NCI-H2171 (cell line): ENCODE data around the gene DCAF12.
"Not testable (repeated sequence)": the region's sequence is repeated elsewhere in the genome, so short reads cannot be mapped to it uniquely, and the experiment has no call there.

Experiments used
- DNase-seq: peaks from one replicate; lab custom pipeline; 2025; lab: John Stamatoyannopoulos, UW

DCAF12 gene

DNA sequence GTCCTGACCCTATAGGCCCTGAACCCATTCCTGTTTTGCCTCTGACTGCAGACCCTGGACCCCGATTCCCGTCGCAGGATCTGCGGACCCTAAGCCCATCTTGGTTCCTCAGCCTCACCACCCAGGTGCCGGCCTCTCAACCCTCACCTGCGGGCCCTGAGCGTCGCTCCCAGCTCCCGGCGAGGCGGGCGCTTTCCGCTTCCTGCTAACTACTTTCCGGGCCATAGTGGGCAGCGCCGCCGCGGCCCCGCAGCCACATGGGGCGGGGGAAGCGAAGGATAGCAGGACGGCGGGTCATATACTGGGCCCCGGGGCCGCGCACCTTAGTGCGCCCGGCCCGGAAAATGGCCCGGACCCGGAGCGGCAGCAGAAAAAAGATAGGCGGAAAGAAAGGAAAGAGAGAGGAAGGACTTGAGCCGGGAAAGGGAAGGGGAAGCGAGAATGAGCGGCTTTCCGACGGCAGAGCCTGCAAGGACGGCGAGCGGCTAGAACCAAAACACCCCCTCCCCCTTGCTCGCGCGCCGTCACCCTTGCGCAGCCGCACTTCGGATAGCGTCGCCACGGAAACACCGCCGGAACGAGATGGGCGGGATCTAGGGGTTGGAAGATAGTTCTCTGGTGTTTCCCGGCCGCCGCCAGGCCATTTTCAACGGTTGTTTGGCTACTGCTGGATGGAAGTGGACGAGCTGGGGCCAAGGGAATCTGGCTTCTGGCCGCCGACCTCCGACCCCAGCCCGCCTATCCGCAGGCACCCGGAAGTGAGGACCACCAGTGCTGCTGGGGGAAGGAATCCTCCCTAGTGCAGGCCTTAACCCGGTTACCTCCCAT lies at the start of gene DCAF12:
DCAF12 (minus strand) TSS at position 492 of the 828 bp plus-strand sequence; CDS start at position 225, 267 bp downstream.
- DNase-seq: peak; percentile 61

DNA sequence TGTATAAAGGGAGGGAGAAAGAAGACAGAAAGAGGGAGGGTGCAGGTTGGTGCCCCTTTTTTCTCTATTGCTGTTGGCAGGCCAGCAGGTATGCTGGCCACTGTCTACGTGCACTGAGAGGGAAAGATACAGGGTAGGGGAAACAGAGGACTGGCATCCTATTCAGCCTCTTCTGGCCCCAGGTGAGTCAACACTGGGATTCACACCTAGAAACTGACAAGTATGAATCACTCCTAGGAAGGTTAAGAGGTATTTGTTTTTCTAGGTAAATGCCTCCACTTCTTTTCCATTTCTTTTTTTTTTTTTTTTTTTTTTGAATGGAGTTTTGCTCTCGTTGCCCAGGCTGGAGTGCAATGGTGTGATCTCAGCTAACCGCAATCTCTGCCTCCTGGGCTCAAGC lies 49.6 kb upstream of the DCAF12 start:
- DNase-seq: no peak

DNA sequence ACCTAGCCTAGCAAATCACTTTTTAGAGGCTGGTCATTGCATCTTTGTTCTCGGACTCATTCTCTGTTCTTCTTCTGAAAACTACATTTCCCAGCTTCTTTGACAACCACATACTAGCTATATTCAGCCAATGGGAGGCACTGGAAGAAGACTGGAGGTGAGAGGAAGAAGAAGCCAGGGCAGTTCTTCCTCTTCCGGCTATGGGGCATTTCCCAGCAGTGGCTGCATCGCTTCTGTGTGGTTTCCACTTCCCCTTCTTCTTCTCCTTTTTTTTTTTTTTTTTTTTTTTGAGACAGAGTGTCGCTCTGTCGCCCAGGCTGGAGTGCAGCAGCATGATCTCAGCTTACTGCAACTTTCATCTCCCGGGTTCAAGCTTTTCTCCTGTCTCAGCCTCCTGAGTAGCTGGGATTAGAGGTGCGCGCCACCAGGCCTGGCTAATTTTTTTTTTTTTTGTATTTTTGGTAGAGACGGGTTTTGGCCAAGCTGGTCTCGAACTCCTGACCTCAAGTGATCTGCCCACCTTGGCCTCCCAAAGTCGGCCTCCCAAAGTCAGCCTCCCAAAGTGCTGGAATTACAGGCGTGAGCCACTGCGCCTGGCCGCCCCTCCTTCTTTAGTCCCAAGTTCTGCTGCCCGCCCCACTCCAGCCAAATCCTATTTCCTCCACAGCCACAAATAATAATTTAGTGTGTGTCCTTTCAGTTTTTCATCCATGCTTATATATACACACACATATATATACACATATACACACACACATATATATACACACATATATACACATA lies 45.4 kb upstream of the DCAF12 start:
- DNase-seq: no peak

DNA sequence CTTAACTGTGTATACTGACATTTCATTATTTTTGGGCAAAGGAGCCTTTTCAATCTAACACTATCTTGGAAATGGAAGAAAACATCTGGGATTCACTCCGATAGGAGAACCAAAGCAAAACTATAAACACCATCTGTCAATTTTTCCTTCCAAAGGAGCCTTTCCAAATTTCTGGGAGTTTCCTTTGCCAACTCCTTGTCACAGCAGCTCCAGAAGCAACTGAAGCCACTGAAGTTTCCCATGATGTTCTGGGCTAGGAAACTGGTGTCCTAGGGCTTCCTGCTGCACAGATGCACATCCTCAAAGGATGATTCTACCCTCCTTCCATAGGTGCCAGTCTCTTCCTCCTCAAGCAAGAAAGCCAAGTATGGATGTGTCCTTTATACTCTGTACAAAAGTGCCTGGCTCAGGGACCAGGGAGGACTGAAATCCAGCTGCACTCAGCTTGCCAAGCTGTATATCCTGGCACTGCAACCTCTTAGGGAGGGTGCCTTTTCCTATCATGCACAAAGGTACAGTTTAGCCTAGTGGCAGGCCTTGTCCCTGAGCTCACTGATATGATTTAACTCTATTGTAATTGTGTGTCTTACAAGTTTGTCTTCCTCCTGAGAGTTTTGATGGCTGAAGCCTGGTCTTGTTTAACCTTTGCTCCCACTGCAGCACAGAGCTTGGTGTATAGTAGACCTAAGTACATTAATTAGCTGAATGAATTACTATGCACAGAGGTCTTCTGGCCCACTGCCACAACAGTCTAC lies 43.9 kb upstream of the DCAF12 start:
- peak; percentile 15 for DNase-seq

DNA sequence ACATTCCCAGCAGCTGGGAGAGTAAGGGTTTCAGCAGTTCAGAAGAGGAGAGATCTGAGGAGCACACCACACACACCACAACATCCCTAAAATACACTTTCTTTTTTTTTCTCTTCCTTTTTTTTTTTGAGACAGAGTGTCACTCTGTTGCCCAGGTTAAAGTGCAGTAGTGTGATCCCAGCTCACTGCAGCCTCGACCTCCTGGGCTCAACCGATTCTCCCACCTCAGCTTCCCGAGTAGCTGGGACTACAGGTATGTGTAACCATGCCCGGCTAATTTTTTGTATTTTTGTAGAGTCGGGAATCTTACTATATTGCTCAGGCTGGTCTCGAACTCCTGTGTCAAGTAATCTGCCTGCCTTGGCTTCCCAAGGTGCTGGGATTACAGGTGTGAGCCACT lies 42.6 kb upstream of the DCAF12 start:
- DNase-seq: no peak

DNA sequence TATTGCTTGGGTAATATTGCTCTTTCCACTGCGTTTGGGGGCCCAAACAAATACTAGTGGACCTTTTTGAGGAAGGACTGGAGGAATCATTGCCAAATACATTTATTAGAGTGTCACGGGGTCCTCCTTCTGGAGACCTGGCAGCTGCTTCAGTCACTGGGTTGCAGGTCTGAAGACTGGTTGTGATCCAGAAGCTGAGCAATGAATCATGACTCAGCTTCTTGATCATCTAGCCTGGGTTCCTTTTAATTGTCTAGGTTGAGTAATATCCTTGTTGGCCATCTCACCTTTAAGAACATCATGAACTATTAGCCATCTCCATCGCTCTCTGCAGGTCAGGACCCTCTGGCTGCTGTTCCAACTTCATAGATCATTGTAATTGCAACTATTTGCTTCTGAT lies 36.9 kb upstream of the DCAF12 start:
- no peak for DNase-seq

DNA sequence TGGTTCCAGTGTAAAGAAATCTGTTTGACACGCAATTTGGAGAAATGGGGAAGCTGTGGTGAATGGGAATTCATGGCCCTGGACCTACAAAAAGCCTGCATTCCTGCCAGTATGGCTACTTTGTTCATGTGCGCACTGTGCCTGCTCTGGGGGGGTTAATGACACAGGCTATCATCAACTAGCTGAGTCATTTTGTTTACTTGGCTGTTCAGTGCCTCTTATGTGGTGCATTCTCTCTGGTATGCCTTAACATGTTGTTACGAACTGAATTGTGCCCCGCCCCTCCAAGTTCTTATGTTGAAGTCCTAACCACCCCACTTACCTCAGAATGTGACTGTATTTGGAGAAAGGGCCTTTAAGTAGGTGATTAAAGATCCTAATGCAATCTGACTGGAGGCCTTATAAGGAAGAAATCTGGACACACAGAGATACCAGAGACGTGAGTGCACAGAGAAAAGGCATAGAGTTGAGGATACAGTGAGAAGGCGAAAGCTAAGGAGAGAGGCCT lies 31.9 kb upstream of the DCAF12 start:
- no peak for DNase-seq

DNA sequence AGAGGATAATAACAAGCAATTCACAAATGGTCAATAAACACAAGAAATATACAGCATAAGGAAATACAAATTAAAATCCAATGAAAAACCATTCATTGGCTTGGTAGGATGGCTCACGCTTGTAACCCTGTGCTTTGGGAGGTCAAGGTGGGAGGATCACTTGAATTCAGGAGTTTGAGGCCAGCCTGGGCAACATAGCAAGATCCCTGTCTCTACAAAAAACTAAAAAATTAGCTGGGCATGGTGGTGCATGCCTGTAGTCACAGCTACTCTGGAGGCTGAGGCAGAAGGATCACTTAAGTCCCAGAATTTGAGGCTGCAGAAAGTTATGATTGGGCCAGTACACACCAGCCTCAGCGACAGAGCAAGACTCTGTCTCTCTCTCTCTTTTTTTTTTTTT lies 31.4 kb upstream of the DCAF12 start:
- DNase-seq: no peak

DNA sequence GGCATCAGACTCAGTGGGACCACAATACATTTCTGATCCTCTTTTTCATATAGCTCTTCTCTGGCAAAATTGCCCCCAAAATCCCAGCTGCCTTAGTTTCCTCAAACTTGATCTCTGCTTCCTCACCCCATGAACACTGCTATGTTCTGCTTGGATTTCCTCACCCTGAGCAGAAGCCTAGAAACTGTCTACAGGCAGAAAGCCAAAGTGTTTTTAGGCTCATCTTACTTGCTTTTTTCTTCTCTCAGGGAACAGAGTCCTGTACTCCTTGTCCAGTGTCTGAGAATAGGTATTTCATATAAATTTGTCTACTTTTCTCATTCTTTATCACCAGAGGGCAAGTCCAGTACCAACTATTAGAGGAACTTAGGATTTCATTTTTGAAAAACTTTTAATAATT lies 30.8 kb upstream of the DCAF12 start:
- no peak for DNase-seq

DNA sequence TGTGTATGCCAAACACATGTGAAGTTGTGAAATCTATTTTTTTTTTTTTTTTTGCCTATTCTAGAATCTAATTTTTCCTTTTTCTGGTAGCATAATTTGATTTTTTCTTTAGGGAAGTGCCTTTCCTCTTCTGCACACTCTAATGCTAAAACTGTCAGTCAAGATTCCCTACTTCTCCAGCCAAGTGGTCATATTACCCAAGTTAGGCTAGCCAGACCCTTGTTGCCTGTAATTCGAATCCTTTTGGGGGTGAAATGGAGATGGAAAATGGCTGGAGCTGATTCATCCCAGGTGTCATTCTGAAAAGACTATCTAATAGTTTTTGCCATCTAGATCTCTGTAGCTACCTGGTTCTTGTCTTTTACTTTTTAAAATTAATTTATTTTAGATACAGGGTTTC lies 27.6 kb upstream of the DCAF12 start:
- no peak for DNase-seq

DNA sequence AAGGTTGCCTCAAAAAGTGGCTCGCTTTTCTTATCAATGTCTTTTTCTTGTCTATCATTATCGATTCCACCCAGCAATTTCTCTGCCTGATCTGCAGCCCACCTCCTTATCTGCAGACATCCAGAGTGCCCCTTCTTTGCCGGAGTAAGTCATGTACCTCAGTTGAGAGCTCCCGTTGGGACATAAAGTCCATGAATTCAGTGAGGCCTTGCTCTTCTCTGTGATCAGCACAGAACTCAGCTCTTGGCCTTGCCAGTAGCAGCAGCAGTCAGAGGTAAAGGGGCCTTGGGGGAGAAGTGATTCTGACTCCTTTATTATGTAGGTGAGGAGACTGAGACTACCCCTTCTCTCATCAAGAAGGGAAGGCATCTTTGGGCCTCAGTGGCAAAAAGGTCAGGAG lies 24.9 kb upstream of the DCAF12 start:
- no peak for DNase-seq

DNA sequence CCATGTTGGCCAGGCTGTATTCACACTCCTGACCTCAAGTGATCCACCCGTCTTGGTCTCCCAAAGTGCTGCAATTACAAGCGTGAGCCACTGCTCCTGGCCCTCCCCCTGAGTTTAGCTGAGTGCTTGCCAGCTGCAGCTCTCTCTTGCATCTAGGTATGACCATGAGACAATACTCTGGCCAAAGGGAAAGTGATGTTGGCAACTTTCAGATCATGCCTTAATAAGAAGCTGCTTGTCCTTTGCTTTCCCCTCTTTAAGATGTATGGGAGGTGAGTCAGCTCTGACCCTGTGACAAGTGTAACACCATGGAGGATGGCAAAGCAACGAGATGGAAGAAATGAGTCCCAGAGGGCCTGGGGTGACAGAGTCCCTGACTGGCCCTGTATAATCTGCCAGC lies 18.7 kb upstream of the DCAF12 start:
- no peak for DNase-seq

DNA sequence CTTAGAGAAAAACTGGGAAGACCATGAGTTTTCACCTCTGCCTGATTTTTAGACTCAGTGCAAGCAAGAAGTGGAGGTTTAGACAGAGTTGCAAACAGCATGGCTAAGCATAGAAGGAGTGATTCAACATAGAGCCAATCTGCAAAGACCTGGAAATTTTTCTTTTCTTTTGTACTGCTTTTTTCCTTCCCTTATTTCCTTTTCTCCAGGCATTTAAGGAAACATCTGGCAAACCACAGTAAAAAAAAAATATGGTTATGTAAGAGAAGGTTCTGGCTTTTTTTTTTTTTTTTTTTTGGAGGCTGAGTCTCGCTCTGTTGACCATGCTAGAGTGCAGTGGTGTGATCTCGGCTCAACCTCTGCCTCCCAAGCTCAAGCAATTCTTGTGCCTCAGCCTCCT lies 16.6 kb upstream of the DCAF12 start:
- DNase-seq: no peak

DNA sequence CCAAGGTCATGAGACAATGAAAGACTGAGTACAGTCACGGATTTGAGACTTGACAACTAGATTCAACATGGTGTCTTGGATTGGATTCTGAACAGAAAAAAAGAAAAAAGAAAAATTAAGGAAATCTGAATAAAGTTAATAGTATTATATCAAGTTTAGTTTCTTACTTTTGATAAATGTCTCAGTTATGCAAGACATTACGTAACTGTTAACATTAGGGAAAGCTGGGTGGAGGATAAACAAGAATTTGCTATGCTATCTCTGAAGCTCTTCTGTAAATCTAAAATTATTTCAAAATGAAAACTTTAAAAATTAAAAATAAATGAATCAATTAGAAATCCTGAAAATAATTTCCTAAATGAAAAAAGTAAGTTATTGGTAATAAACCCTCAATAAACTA lies 14.4 kb upstream of the DCAF12 start:
- no peak for DNase-seq

DNA sequence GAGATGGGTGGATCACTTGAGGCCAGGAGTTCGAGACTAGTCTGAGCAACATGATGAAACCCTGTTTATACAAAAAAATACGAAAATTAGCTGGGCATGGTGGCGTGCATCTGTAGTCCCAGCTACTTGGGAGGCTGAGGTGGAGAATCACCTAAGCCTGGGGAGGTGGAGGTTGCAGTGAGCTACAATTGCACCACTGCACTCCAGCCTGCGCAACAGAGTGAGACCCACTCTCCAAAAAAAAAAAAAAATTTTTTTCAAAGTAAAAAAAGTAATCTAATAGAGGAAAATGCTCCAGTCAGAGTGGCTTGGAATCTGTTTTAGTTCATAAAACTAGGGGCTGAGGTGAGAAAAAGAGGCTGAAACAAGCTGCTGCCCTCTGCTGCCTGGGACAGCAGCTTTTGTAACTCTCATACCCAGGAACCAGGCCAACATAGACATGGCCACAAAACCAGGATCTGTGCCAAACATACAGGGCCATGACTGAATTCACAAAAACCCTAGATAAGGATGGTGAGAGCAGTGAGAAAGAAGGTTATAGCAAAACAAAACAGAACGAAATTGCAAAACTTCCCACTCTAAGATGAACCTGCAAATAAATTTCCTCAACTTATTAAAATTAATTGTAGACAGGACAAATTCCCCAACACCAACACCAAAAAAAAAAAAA lies 13.1 kb upstream of the DCAF12 start:
- DNase-seq: no peak

DNA sequence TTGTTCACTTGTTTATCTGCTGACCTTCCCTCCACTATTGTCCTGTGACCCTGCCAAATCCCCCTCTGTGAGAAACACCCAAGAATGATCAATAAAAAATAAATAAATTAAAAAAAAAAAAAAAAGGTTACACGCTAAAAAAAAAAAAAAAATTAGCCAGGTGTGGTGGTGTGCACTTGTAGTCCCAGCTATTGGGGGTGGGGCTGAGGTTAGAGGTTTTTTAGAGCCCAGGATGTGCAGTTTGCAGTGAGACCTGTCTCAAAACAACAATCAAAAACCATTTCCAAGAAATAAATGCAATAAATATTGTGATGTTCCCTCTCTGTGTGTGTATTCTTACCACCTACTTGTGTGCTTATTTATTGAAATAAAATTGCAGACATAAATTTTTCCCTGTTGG lies 12.1 kb upstream of the DCAF12 start:
- DNase-seq: not testable (repeated sequence)

DNA sequence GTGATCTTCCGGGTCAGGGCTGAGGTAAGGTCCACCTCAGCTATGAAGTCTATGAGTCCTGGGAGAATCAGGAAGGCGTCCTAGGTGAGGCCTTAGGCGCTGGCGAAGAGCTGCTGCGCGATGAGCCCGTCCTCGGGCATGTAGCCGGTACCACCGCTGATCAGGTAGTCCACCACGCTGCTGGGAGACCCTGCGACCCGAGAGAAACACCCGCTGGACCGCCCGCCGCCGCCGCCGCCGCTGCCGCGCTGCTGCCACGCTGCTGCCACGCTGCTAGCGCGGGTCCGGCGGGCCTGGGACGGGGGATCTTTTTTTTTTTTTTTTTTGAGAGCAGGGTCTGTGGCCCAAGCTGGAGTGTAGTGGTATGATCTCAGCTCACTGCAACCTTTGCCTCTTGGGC lies 8.0 kb upstream of the DCAF12 start:
- DNase-seq: no peak

DNA sequence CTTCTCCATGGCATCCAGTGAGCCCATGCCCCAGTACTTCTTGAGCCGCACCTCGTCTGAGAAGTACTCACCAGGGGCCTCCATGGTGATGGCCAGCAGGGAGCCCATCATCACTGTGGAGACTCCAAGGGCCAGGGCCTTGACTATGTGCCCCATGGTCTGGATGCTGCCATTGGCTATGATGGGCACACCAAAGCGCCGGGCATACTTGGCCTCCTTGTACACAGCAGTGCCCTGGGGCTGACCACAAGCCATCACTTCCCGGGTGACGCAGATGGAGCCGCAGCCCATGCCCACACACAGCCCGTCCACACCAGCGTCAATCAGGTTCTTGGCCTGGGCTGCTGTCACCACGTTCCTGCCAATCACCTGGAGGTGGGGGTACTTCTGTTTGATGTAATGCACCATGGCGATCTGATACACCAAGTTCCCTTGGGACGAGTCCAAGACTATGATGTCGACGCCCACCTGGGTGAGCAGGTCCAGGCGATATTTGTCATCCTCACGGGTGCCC lies 7.0 kb upstream of the DCAF12 start:
- DNase-seq: no peak

DNA sequence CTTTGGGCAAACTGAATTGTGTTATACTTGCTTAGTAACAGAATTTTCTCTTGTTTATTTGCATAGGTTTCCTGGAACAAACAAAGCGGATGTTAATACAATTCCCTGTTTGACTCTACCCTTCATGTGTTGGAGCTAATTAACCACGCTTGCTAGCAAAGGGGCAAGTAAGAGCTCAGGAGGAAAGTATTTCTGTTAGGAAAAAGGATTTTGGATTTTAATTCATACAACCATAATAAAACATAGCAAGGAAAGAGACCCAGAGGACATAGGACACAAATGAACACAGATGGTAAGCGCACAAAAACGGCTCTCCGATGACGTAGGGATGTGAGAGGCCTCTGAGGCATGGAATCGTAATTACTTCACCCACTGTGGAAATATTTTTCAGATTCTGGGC lies 5.1 kb upstream of the DCAF12 start:
- DNase-seq: no peak

DNA sequence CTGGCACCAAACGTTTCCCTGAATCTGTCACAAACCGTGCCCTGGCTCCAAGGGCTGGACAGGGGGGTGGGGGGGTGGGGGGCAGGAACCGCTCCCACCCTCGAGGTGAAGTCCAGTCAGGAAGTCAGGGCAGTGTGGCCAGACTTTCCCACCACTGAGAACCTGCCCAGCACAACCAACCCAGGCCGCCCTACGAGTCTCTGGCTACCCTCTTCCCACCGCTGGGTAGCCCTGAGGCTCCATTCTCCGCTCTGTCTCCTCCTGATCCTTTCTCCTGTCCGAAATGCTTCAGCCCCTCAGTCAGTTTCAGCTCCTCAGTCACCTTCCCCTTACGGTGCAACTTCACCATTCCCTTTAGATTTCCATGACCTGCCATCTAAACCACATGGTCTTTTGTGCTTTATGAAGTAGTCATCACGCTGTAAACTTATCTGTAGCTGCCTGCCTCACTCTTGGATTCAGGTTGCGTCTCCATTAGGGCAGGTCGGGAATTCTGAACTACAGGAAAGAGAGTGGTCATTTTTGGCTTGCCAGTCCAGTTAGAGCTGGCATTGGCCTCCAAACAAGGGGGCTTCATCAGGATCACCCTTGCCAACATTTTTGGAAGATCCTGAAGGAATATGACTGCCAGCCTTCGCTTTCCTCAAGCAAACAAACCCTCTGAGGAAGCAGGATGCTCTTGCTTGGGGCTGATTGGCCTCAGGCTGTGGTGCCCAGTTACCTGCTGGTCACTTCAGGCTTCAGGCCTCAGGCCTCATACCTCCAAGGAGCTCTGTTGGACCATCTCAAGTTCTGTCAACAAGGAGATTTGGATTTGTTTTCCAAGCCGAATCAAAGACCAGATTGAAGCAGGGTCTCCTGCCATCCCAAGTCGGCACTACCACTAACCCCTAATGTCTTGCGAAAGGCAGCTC lies 794 bp upstream of the DCAF12 start:
- no peak for DNase-seq
